HEK293 (cell line): Measurements from ENCODE around the gene LSM14B.

ENCODE experiments used
- CTCF ChIA-PET: fragments of 350-600 bp; formaldehyde crosslinking; extraction: SDS; loops from one replicate; lab custom pipeline; 2021; ENCODE audit warnings: antibody characterized with exemption; lab: Yijun Ruan, JAX
- POLR2A ChIA-PET: fragments of 300-600 bp; formaldehyde crosslinking; extraction: SDS; loops from one replicate; lab custom pipeline; 2020; ENCODE audit warnings: antibody characterized with exemption, inconsistent platforms; lab: Yijun Ruan, JAX
- H3K27ac ChIP-seq: fragments of 200-500 bp; sonication (Bioruptor generic); 2 replicates; pipeline ENCODE4 v1.5.1; 2014; ENCODE audit warnings: low read depth, low read length, control low read depth, inconsistent platforms; ENCODE audit errors: extremely low read depth
- H3K36me3 ChIP-seq, 2 experiments: fragments of 200-500 bp in 1 of 2; sonication (Bioruptor generic) in 1 of 2; 1 replicate in 1 of 2; 2 replicates in 1 of 2; pipeline ENCODE4 v1.5.1; 2014 to 2017; ENCODE audit warnings: inconsistent platforms in 2 of 2, low read length in 2 of 2; ENCODE audit not compliant: control insufficient read depth in 2 of 2, insufficient read depth in 1 of 2
- H3K4me1 ChIP-seq: fragments of 200-500 bp; sonication (Bioruptor generic); 2 replicates; pipeline ENCODE4 v1.5.1; 2014; ENCODE audit warnings: mild to moderate bottlenecking, low read length, inconsistent platforms; ENCODE audit not compliant: control insufficient read depth, insufficient read depth
- H3K4me3 ChIP-seq: 2 replicates; pipeline ENCODE4 v1.5.1; 2011; ENCODE audit warnings: low read depth, mild to moderate bottlenecking, control low read depth, low read length, moderate library complexity
- H3K9me3 ChIP-seq: fragments of 200-500 bp; sonication (Bioruptor generic); 2 replicates; pipeline ENCODE4 v1.5.1; 2014; ENCODE audit warnings: low read depth, low read length, inconsistent platforms; ENCODE audit not compliant: control insufficient read depth, insufficient read depth
- SP2 ChIP-seq: fragments of 450-650 bp; formaldehyde crosslinking; IDR thresholded peaks from 2 replicates; pipeline ENCODE4 v1.5.1; 2016; ENCODE audit warnings: missing biosample characterization, missing genetic modification characterization
- SP7 ChIP-seq: fragments of 450-650 bp; formaldehyde crosslinking; IDR thresholded peaks from 2 replicates; pipeline ENCODE4 v1.5.1; 2016; ENCODE audit warnings: missing biosample characterization, missing genetic modification characterization
- WT1 ChIP-seq: fragments of 450-650 bp; formaldehyde crosslinking; IDR thresholded peaks from 2 replicates; pipeline ENCODE4 v1.5.1; 2016; ENCODE audit warnings: missing biosample characterization, missing genetic modification characterization
- ZBTB17 ChIP-seq: fragments of 450-650 bp; formaldehyde crosslinking; IDR thresholded peaks from 2 replicates; pipeline ENCODE4 v1.5.1; 2016; ENCODE audit warnings: missing biosample characterization, missing genetic modification characterization
- ZBTB20 ChIP-seq: fragments of 450-650 bp; formaldehyde crosslinking; IDR thresholded peaks from 2 replicates; pipeline ENCODE4 v1.5.1; 2016; ENCODE audit warnings: missing biosample characterization, missing genetic modification characterization
- ZBTB48 ChIP-seq: fragments of 450-650 bp; formaldehyde crosslinking; IDR thresholded peaks from 2 replicates; pipeline ENCODE4 v1.5.1; 2016; ENCODE audit warnings: missing biosample characterization, missing genetic modification characterization
- ZBTB49 ChIP-seq: fragments of 450-650 bp; formaldehyde crosslinking; IDR thresholded peaks from 2 replicates; pipeline ENCODE4 v1.5.1; 2016; ENCODE audit warnings: missing biosample characterization, missing genetic modification characterization, low read depth
- ZNF10 ChIP-seq: fragments of 450-650 bp; formaldehyde crosslinking; IDR thresholded peaks from 2 replicates; pipeline ENCODE4 v1.5.1; 2017; ENCODE audit warnings: missing biosample characterization, missing genetic modification characterization
- ZNF140 ChIP-seq: fragments of 450-650 bp; formaldehyde crosslinking; IDR thresholded peaks from 2 replicates; pipeline ENCODE4 v1.5.1; 2016; ENCODE audit warnings: missing biosample characterization, missing genetic modification characterization
- ZNF214 ChIP-seq: fragments of 450-650 bp; formaldehyde crosslinking; IDR thresholded peaks from 2 replicates; pipeline ENCODE4 v1.5.1; 2017; ENCODE audit warnings: missing biosample characterization, mild to moderate bottlenecking, missing genetic modification characterization, borderline replicate concordance
- ZNF239 ChIP-seq: fragments of 450-650 bp; formaldehyde crosslinking; IDR thresholded peaks from 2 replicates; pipeline ENCODE4 v1.5.1; 2016; ENCODE audit warnings: missing biosample characterization, missing genetic modification characterization
- ZNF24 ChIP-seq: fragments of 450-650 bp; formaldehyde crosslinking; IDR thresholded peaks from 2 replicates; pipeline ENCODE4 v1.5.1; 2016; ENCODE audit warnings: missing biosample characterization, missing genetic modification characterization
- ZNF248 ChIP-seq: fragments of 450-650 bp; formaldehyde crosslinking; IDR thresholded peaks from 2 replicates; pipeline ENCODE4 v1.5.1; 2017; ENCODE audit warnings: missing biosample characterization, missing genetic modification characterization
- ZNF280C ChIP-seq: fragments of 450-650 bp; formaldehyde crosslinking; IDR thresholded peaks from 2 replicates; pipeline ENCODE4 v1.5.1; 2016; ENCODE audit warnings: missing biosample characterization, missing genetic modification characterization
- ZNF335 ChIP-seq: fragments of 450-650 bp; formaldehyde crosslinking; conservative IDR thresholded peaks from 2 replicates; pipeline ENCODE4 v1.5.1; 2016; ENCODE audit warnings: missing biosample characterization, missing genetic modification characterization
- ZNF473 ChIP-seq: fragments of 450-650 bp; formaldehyde crosslinking; IDR thresholded peaks from 2 replicates; pipeline ENCODE4 v1.5.1; 2017; ENCODE audit warnings: missing biosample characterization, missing genetic modification characterization
- ZNF549 ChIP-seq: fragments of 450-650 bp; IDR thresholded peaks from 2 replicates; pipeline ENCODE4 v1.5.1; 2018; ENCODE audit warnings: missing biosample characterization, missing genetic modification characterization, mild to moderate bottlenecking, inconsistent platforms, moderate library complexity
- ZNF560 ChIP-seq: fragments of 450-650 bp; formaldehyde crosslinking; IDR thresholded peaks from 2 replicates; pipeline ENCODE4 v1.5.1; 2017; ENCODE audit warnings: missing biosample characterization, missing genetic modification characterization, borderline replicate concordance
- ZNF571 ChIP-seq: fragments of 450-650 bp; formaldehyde crosslinking; IDR thresholded peaks from 2 replicates; pipeline ENCODE4 v1.5.0; 2017; ENCODE audit warnings: missing biosample characterization, missing genetic modification characterization
- ZNF585B ChIP-seq: fragments of 450-650 bp; formaldehyde crosslinking; IDR thresholded peaks from 2 replicates; pipeline ENCODE4 v1.5.1; 2016; ENCODE audit warnings: missing biosample characterization, missing genetic modification characterization
- ZNF701 ChIP-seq: fragments of 450-650 bp; formaldehyde crosslinking; IDR thresholded peaks from 2 replicates; pipeline ENCODE4 v1.5.1; 2016; ENCODE audit warnings: missing biosample characterization, missing genetic modification characterization
- ZNF747 ChIP-seq: fragments of 450-650 bp; formaldehyde crosslinking; IDR thresholded peaks from 2 replicates; pipeline ENCODE4 v1.5.1; 2016; ENCODE audit warnings: missing biosample characterization, missing genetic modification characterization
- ZNF777 ChIP-seq: fragments of 450-650 bp; formaldehyde crosslinking; IDR thresholded peaks from 2 replicates; pipeline ENCODE4 v1.5.1; 2017; ENCODE audit warnings: missing biosample characterization, missing genetic modification characterization, borderline replicate concordance
- ZNF830 ChIP-seq: fragments of 450-650 bp; IDR thresholded peaks from 2 replicates; pipeline ENCODE4 v1.5.0; 2018; ENCODE audit warnings: missing biosample characterization, missing genetic modification characterization, low read depth, mild to moderate bottlenecking, moderate library complexity
- ZSCAN4 ChIP-seq: fragments of 450-650 bp; formaldehyde crosslinking; IDR thresholded peaks from 2 replicates; pipeline ENCODE4 v1.5.1; 2017; ENCODE audit warnings: missing biosample characterization, missing genetic modification characterization

LSM14B gene

DNA sequence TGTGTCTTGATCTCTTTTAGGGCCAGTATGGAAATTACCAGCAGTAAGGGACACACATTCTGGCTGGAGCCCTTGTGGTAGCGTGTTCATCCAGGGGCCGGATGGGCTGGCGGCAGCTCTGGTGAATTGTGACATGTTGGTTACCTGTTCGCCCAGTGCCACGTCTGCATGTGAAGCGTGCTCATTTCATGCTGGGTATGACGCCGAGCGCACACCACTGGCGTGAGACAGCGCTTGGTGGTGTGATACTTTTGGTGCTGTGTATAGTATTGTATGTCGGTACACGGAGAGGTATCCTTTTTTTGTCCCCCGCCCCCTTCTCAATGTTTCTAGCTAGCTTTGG, 56.9 kb downstream of the LSM14B start (continued):
- TF ChIP-seq ZNF701 (tag by site-specific recombination): no peak

GRCh38 chr20:62181808-62182207, 59.5 kb downstream of the LSM14B start:
- CTCF ChIA-PET: no interaction called here
- TF ChIP-seq ZNF10 (tag by site-specific recombination) (no peak), ZBTB48 (no peak), ZNF560 (tag by site-specific recombination) (no peak), ZNF585B (tag by site-specific recombination) (no peak), ZNF549 (no peak), ZNF571 (no peak), ZNF777 (tag by site-specific recombination) (no peak)
- Histone ChIP-seq H3K36me3 (peaks cover 0 to 12% of the 10 kb centered on the region in 2 experiments; a peak in 2 of 3 replicates), H3K4me1 (no peaks in the 10 kb centered on the region), H3K9me3 (no peaks in the 10 kb centered on the region), H3K27ac (no peak overlapping the region), H3K4me3 (peak overlapping the region; percentile 72)
- POLR2A ChIA-PET: no interaction called here

DNA sequence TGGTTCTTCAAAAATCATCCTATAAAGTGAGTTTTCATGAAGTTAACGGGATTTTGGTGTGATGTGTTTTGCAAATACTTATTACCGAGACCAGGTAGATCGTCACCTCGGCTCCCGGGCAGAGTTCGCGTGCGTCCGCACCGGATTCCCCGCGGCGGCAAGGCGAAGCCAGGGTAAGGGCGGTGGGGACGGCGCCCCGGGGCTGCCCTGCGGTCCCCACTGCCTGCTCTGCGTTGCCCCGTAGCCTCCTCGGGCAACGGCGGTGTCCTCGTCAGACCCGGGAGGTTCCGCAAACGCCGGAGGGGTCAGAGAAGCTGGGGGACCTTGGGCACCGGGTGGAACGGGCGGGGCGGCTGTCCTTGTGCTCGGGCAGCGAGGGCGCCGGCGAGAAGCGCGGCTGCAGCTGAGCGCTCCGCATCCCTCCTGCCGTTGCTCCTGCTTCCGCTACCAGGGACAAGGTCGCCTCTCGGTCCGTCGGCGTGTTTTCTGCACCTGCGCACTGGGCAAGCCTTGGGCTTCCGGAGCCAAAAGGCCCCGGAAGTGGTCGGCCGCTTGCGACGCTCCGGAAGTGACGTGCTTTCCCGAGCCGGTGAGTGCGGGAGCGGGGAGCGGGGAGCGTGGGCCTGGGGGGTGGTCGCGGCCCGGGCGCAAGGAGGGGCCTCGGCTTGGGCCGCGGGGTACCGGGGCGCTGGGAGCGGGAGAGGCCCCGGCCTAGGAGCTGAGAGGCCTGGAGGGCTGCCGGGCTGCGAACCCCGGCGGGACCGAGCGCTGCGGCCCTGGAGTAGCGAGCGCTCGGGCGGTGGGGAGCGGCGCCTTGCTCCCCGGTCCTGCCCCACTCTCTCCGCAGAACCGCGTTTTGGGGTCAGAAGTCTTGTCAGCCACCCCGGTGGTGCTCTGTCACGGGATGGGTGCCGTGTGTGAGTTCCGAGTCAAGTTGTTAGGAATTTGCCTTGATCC, 60.5 kb downstream of the LSM14B start, which contains the start of gene MTG2:
Gene MTG2, plus strand, starts transcription at position 560 of the 957 bp plus-strand sequence. CDS start 10,393 bp downstream, outside the sequence.
- Histone ChIP-seq H3K4me3 (peak within 1 kb of the TSS; percentile 72), H3K27ac (peak within 1 kb of the TSS; percentile 90), H3K36me3 (peaks cover 0 to 12% of the 10 kb centered on the region in 2 experiments; a peak in 2 of 3 replicates), H3K9me3 (no peaks in the 10 kb centered on the region), H3K4me1 (no peaks in the 10 kb centered on the region)
- ChIA-PET CTCF (no interaction called here), POLR2A (interaction anchor here (0.7 to 0.9 kb wide), 2 partner anchors 40 to 60 kb away, joined by 3 to 4 read pairs; partner anchors contain the start of gene PSMA7)
- peak; percentile 88 for TF ChIP-seq SP2 (tag by site-specific recombination)
- no peak for TF ChIP-seq ZNF830 (tag by site-specific recombination)
- TF ChIP-seq ZNF239: no peak
- no peak for TF ChIP-seq ZNF473 (tag by site-specific recombination)
- no peak for TF ChIP-seq ZNF280C
- TF ChIP-seq ZNF335 (tag by site-specific recombination): peak; percentile 94
- no peak for TF ChIP-seq ZBTB49 (tag by site-specific recombination)
- TF ChIP-seq ZSCAN4 (tag by site-specific recombination): no peak
- peak; percentile 89 for TF ChIP-seq SP7 (tag by site-specific recombination)
- TF ChIP-seq WT1: peak; percentile 58
- TF ChIP-seq ZNF140 (tag by site-specific recombination): no peak
- TF ChIP-seq ZBTB20: peak; percentile 87
- TF ChIP-seq ZNF248 (tag by site-specific recombination): no peak
- TF ChIP-seq ZNF24: 0 out of 2 replicates have a peak, but pooled peaks have one; percentile 62
- TF ChIP-seq ZNF747 (tag by site-specific recombination): no peak
- peak; percentile 84 for TF ChIP-seq ZBTB17 (tag by site-specific recombination)
- no peak for TF ChIP-seq ZNF560 (tag by site-specific recombination)
- no peak for TF ChIP-seq ZNF214 (tag by site-specific recombination)
